HG03457 (cell line): ENCODE results near the gene RNASEH2B.

Source experiments
- ATAC-seq: cut with Tn5 transposase; IDR thresholded peaks from one replicate; pipeline ENCODE4 v1.9.1; 2021; ENCODE audit warnings: moderate number of reproducible peaks; ENCODE audit not compliant: unreplicated experiment

Gene RNASEH2B

DNA sequence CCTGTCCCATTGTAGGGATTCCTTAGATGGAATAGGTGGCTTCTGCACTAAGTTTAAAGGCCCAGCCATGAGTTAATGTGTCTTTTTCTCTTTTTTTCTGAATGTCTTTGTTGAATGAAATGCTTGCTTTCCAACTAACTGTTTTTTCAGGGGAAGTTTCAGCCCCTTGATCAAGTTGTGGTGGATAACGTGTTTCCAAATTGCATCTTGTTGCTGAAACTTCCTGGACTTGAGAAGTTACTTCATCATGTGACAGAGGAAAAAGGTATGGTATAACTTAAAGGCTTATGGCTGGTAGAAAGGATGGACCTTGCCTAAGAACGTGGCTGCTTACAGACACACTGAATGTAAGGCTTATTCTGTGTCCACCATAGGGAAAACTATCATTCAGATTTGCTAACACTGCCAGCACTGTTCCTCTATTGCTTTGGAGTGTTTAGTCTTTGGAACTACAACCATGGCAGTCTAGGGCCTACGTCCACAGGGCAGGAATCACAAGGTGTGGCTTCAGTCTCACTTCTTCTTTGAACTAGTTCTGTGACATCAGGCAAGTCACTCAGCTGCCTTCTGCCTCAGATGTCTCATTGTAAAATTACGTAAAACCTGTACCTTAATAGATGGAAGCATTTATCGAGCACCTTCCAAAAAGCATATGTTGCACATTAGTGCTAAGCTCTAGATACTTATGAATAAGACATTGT lies 25.3 kb downstream of the RNASEH2B start:
- no peak for ATAC-seq

DNA sequence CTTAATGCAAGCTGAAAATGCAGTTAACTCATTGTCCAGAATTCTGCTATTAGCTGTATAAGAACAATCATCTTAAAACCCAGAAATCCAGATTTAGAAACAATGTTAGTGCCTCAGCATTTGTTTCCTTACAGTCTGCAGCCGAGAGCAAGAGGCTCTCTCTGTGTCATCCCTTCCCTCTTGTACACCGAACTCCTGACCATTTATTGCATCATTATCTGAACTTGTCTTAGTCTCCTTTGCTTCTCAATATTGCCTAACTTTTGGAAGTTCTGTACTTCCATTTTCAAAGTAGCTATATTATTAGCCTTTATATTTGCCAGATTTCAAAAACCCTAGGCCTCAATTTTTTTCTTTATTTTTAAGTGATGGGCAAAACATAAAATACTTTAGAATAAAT lies 27.1 kb downstream of the RNASEH2B start:
- ATAC-seq = no peak

DNA sequence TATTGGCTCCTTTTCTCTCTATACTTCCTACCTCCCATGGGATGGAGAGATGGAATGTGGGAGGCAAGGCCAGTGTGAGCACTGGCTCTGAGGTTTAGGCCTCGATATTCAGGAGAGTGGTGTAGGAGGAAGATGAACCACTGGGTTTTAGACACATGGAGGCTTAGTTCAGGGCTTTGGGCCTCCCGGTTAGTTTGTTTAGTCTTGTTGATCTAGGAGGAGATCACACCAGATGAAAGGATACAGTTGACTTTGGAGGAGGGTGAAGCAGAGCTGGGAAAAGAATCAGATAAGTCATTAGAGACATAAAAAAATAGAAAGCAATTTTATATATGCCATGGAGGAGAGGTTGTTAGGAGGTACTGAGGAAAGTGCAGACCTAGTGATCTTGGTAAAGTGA lies 30.9 kb downstream of the RNASEH2B start:
- no peak for ATAC-seq

DNA sequence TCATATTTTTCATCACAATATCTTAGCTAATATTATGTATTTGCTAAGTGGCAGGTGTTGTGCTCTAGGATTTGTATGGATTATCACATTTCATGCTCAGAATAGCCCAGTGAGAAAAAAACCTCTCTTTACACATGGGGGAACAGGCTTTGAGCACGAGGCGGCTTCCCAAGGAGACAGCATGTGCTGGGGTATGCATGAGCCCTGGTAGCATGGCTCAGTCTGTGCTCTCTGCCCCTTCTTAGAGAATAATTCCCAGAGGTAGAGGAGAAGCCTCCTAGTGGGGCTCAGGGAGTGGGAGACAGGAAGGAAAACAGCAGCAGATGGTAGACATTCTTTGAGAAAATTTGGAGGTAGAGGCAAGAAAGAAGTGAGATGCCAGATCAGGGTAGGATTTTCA lies 31.6 kb downstream of the RNASEH2B start:
- ATAC-seq = no peak

DNA sequence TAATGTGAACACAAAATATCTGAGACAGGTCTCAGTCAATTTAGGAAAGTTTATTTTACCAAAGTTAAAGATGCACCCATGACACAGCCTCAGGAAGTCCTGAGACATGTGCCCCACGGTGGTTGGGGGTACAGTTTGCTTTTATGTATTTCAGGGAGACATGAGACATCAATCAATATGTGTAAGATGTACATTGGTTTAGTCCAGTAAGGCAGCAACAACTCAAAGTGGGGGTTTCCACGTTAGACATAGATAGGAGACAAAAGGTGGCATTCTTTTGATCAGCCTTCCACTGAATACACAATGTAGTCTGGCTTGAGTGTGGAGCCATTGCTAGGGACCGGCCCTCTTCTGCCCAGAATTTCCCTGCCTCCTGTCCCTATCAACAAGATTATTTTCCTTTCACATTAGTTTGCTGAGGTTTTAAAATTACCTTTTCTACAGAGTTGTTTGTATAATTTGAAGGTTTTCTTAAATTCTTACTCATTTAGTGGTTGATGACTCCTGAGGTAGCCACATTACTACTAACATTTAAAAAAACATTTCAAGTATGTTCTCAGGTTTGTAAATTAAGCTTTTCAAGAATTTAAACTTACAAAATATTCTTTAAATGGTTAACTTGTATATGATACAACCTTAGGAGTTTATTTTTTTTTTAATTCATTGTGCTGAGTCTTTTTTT lies 33.2 kb downstream of the RNASEH2B start:
- ATAC-seq = no peak

DNA sequence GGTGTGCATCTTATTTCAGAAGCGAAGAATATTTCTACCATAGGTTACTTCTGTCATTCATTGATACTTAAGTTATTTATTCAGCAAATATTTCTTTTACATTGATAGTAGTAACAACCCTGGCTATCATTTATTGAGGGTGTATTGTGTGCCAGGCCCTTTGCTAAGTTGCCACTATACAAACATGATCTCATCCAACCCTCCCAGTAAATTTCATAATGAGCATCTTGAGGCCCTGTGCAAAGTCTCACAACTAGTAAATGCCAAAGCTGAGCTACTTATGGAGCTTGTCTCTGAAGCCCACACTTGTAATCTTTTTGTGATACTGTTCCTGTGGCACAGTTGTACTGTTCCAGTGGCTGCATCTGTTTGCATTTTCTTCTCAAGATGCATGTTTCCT lies 36.1 kb downstream of the RNASEH2B start:
- no peak for ATAC-seq

DNA sequence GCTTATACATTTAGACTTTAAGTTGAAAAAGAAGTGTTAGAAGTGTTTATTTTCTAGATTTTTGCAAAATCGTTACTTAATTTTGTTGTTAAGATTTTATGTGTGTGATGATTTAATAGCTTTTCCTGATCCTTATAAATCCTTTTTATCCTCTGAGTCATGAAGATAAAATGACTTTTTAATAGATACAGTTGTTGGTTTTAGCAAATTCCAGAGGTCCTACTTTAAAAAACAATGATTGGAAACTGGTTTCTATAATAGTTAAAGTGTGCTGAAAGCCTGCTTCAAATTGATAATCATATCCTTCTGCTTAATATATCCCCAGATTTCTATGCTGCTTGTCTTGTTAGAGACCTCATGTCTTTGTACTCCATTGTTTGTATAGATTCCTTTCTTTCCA lies 39.0 kb downstream of the RNASEH2B start:
- no peak for ATAC-seq

DNA sequence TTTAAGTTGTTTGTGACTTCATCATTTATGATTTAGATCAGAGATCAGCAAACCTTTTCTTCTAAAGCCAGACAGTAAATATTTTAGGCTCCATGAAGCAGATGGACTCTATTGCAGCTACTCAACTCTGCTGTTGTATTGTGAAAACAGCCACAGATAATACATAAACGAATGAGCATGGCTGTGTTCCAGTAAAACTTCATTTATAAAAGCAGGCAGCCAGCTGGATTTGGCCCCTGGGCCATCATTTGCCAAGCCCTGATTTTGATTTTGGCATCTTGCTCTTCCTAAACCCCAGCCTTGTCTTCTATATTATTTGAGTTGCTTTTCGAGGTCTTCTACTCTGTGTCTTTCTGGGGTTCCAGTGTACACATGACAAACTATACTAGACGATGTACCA lies 41.3 kb downstream of the RNASEH2B start:
- ATAC-seq = no peak

DNA sequence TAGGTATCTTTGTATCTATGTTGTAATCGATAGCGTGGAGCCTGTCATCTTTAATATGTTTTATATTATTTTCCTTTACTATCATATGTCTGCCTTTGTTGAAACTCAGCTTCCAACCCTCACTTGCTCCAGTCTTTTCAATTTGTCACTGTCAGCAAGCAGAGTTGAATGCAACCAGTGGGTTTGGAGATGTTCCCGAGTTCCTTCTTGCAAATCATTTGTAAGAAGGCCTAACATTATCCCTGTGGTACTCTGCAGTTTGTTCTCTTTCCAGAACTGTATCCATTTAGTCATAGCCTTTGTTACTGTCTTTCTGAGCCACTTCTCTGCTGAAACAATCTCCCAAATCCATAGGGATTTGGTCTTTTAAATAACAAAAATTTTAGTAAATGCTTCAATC lies 41.8 kb downstream of the RNASEH2B start:
- ATAC-seq = no peak

DNA sequence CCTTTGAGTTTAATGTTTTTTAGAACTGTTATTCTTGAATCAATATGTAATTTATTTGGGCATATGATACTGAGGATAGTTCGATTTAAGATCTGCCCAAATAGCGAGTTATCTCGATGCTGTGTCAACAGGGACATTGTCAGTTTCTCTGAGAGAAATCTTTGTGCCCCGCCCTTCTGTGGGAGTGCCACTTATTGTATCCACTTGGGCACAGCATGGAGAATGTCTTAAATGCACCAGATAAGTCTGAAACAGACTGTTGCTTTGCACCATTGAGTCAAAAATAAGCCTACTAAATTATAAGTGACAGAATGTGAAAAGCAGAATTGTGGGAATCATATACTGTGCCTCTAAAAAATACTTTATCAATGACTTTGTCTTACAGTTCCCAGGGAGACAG lies 45.6 kb downstream of the RNASEH2B start:
- ATAC-seq = no peak

DNA sequence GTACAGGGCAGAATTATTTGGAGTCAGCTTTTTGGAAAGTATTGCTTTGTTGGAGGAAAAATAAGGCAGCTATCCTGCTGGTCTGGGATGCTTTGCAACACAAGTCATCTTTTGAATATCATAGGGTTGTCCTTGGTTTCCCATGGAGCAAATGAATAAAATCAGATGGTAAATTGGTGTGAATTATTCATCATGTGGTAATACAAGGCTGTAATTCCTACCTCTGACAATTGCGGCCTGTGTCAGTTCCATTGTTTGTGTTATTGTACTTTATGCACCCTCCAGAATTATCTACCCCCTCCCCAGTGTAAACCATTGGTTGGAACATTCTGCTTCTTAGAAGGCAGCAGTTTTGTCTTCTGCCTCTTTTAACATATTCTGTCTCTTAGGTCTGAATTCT lies 46.2 kb downstream of the RNASEH2B start:
- ATAC-seq = no peak

DNA sequence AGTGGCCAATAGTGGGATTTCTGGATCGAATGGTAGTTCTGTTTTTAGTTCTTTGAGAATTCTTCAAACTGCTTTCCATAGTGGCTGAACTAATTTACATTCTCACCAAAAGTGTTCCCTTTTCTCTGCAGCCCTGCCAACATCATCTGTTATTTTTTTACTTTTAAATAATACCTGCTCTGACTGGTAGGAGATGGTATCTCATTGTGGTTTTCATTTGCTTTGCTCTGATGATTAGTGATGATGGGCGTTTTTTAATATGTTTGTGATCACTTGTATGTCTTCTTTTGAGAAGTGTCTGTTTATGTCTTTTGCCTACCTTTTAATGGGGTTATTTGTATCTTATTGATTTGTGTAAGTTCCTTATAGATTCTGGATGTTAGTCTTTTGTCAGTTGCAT lies 48.0 kb downstream of the RNASEH2B start:
- ATAC-seq = no peak

DNA sequence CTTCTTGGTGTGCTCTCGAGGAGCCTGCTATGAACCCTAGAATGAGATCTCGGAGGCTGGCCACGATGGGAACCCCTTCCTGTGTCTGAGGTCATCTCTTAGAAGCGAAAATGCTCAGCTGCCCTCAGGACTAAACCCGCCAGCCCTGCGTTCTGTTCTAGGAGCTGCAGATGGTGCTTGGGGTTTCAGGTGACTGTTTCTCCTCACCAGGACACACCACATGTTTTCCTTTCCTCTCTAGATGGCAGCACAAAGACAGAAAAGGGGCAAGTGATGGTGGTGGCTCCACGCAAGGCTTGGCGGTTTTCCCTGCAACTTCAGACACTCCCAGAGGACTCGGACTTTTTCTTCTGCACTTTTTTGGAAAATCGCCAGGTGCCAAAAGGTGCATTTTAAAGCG lies 60.1 kb downstream of the RNASEH2B start:
- ATAC-seq = no peak

DNA sequence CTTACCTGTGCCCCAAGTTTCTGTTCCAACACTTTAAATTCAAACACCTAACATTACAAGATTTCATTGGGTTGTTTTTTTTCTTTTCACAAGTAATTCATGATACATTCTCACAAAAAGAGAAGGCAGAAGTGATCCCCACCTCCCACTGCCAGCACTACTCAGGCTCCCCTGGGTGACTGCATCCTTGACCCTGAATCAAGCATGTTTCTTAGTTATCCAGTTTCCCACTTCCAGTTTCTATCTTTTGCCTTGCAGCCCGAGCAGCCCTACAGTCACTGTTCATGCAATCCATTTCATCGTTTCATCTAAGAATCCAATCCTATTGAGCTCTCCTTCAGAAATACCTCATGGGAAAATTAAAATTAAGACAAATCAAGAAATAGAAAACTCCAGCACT lies 61.4 kb downstream of the RNASEH2B start:
- ATAC-seq = no peak

DNA sequence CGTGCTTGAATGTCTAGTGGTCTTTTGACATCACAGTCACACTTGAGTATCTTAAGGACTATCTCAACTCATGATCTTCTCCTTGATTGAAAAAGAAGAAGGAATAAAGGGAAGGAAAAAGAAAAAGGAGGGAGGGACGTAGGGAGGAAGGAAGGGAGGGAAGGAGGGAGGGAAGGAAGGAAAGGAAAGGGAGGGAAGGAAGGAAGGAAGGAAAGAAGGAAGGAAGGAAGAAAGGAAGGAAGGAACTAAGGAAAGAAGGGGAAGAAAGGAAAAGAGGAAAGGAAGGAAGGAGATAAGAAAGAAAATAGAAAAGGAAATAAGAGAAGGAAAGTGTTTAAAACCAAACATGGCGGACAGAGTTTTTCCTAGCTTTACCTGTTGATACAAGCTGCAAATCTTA lies 64.7 kb downstream of the RNASEH2B start:
- ATAC-seq = no peak

DNA sequence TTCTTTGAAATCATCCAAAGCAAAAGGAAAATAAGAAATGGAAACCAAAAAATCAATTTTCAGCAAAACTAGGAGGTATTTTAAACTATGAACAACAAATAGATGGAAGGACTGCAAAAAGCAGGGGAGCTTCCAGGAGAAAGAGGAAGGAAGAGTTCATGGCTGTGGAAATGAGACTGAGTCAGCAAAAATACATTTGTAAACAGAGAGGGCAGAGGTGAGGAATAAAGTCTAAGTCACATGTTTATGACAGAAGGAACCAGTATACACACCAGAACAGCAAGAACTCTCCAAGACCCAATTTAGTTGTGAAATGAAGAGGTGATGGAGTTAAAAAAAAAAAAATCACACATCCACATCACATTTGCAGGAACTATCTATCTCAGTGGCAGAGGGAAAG lies 69.6 kb downstream of the RNASEH2B start:
- no peak for ATAC-seq

DNA sequence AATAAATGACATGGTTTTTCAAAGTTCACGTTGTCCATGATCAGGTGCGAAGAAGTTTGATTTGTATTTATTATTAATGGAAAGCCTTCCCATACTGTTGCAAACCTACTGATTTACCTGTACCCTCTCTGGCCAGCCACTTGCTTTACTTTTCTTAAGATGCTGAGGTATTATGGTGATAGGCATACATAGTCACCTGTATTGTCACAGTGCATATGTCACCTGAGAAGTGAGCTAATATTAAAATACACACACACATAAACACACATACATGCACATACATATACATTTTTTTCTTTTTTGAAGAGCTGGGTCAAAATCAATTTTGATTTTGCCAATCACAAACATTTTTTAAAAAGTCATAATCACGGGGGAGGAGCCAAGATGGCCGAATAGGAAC lies 72.1 kb downstream of the RNASEH2B start:
- no peak for ATAC-seq

DNA sequence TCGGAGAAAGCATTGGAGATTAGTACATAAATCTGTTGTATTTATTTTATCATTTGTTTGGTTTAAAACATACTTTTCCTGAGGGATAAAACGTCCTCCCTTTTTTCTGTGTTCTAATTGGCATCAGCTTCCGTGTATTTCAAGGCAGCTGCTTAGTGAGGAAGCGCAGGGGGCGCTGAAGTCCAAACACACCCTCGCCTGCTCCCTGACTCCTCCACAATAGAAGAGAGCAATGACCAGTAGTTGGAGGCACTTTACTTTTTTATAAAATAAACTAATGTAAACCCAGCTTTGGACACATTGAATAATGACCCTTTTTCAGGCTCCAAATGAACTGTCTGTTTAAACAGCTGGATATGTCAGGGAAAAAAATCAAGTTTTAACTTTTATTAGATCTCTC lies 79.9 kb downstream of the RNASEH2B start:
- no peak for ATAC-seq

DNA sequence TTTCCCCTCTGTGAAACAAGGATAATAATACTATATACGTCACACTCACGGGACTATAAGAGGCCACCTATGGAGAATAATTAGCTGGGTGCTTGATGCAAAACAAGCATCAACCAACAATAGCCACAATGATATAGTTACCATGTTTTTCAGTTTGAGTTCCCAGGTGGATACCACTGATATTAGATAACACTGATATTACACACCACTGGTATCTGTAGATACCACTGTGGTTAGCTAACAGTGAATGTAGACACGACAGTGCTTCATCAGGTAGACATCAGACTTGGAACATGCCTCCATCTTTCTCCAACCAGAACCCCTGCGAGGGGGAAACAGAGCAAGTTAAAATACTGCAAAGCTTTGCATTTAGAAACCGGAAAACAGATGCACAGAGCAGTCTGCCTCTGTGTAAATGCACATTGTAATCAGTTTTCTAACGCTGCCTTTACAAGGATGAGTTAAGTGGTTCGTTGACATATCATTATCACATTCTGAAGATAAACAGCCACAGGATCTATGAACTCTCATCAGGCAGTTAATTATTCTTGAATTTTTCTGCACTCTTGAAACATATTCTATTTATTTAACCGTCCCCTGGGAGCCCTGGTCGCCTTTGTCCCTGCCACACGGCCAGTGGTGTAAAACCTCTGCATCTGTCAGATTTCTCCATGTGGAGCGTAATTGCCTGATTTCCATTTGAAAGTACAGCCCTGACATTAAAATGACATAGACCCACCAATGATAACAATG lies 80.7 kb downstream of the RNASEH2B start:
- ATAC-seq = no peak

DNA sequence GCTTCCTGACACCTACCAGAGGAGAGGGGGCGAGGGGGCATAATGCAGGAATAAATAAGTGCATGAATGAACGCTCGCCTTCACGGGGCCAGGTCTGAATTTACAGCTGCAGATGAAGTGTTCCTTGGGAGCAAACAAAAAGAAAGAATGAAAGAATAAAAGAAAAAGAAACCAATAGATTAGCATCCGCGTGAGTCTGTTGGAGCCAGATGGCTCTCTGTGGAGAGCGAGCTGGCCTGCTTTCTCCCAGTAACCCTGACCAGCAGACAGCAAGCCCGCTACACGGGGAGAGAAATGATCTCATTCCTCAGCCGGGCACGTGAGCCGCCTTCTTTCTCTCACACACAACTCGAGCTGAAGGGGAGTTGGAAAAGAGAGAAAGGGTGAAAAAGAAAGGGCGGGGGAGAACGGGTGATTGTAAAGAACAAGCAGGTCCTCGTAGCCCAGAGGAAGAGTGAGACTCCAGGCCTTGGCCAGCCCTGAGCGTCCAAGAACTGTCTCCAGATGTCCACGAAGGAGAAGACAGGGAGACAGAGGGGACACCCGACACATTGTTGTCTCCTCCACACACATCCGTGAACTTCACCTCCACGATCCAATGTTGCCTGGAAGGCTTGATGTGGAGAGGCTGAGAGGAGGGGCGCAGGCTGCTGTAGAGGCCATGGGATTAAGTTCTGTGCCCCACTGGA lies 81.4 kb downstream of the RNASEH2B start:
- ATAC-seq = no peak
